Hematopoietic multipotent progenitor cell treated with erythropoietin and hydrocortisone succinate and interleukin-3 and kit ligand, for 6 days (in vitro differentiated cells): ENCODE data around the gene ALAS2.
"Not testable (repeated sequence)": the region's sequence is repeated elsewhere in the genome, so short reads cannot be mapped to it uniquely, and the experiment has no call there.

Source experiments
- DNase-seq: peaks from one replicate; pipeline ENCODE4 v3.0.0-alpha.2; 2015

The ALAS2 gene

DNA sequence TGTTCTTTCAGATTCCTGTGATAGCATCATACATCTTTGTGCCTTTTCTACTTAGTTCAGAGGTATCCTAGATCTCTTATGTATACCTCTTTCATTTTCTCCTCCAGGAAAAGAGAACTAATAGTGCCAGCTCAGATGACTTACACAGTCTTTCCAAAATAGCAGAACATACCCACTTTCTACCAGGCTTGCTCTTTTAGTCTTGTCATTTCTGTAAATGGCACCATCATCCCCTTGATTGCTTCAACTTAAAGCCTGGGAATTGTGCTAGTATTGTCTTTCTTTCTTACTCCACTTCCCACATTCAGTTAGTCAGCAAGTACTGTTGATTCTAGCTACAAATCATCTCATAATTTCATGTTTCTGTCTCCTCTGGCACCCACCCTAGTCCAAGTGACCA is 25.5 kb downstream of the ALAS2 start:
- DNase-seq: no peak

DNA sequence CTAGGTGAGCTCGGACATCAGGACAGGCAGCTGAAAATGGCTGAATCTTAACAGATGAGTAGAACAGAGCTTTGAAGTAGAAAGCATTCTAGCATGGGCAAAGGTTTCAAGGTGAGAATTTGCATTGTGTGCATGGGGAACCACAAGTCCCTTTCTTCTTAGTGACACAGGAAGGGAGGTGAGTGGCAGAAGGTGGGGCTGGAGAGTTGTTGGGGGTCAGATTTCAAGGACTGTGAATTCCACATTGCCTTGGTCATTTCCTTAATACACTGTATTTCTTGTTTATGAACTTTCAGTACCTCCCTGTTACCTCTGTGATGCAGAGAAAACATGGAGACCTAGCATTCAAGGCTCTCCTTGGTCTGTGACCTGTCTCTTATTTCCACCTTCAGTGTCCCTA is 26.5 kb downstream of the ALAS2 start:
- DNase-seq: no peak

DNA sequence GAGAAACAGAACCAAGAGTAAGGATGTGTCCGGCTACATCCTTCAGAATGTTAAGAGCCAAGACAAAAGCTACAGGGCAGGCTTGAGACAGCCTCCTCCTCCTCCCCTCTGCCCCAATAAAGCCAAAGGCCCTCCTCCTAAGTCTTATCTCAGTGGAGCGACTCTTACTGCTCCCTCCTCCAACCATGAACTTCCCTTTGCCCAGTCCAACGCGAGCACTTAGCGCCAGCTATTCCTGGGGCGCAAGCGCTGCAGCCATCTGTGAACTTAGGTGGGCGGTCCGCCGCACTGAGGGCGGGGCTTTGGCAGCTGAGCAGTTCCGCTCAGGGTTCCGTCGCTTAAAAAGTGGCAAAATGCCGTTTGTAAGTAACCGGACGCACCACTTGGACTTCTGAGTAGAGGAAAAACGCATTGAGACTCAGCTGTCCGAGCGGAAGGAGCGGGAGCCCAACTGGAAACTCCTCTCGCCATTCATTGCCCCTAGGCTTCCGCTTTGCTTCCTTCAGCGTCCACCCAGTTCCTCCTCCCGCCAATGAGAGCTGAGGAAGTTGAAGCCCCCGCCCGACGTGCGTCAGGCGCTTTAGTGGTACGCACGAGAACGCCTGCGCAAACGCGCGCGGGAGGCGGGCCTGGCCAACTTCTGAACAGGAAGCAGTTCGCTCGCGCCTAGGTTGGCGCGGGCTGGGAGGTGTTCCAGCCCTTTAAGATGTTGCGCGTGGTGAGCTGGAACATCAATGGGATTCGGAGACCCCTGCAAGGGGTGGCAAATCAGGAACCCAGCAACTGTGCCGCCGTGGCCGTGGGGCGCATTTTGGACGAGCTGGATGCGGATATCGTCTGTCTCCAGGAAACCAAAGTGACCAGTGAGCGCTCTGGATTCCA is 30.8 kb downstream of the ALAS2 start, which contains the start of gene APEX2:
Gene APEX2, plus strand, starts transcription at position 647 of the 882 bp plus-strand sequence. Its CDS starts 60 bp downstream, at position 707.
- DNase-seq: peak; percentile 95

DNA sequence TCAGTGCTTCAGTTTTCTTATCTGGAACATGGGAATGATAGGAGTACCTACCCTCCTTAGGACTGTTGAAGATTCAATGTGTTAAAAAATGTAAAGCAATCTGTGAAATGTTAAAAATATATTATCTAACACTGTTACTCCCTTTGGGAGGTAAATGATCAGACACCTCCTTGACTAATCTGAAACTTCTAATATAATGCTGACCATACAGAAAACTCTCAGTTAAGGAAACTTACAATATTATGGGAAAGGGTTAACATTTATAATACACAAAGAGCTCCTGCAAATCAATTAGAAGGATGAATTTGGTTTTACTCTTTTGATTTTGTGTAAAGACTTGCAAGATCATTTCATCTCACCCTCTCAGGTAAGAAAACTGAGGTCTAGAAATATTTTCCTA is 35.2 kb downstream of the ALAS2 start:
- no peak for DNase-seq

DNA sequence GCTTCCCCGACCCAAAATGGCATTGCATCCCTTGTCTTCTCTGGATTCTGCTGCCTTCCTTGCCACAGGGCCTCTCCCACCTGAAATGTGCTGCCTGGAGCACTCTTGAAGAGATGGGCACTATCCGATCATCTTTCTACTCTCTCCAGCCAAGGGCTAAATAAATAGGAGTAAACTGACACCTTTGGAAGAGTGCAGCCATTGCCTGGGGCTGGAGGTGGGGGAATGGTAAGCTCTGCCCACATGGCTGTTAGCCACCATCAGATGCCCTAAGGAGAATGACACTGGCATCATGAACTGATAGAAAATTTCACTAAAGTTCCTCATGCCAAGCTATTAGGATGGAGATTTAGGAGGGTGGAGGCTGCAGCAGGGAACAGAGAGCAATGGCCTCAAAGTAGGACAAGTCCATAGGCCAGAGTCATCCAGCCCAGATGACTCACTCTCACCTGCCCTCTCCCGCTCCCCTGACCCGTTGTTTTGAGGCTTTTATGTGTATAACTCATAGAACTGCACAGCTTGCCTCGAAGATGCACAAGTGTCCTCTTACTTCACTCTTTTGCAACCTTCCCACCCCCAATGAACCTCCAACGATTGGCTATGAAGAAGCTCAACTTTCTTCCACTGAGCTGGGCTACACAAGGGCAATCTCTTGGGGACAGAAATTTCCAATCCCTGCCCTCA is 36.0 kb downstream of the ALAS2 start:
- no peak for DNase-seq

DNA sequence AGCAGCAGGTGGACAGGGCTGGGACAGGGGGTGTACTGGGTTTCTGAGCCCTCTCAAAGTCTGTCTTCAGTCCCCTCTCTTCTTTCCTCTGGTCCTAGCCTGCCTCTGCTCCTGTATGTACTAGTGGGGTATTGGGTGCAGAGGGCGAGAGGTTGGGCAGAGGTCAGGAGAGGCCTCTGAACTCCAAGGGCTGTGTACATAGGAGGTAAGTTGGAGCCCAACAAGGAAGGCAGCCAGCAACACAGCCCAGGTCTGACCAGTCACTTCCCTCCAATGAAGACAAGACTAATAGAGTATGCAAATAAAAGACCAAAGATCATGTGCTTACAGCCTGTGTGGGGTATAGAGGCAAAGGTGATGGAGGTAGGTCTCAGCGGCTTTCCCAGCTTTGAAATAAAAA is 36.7 kb downstream of the ALAS2 start, which contains the start of gene PFKFB1:
Gene PFKFB1, minus strand, starts transcription at position 90 of the 400 bp plus-strand sequence. CDS start 181 bp downstream, outside the sequence.
- no peak for DNase-seq

DNA sequence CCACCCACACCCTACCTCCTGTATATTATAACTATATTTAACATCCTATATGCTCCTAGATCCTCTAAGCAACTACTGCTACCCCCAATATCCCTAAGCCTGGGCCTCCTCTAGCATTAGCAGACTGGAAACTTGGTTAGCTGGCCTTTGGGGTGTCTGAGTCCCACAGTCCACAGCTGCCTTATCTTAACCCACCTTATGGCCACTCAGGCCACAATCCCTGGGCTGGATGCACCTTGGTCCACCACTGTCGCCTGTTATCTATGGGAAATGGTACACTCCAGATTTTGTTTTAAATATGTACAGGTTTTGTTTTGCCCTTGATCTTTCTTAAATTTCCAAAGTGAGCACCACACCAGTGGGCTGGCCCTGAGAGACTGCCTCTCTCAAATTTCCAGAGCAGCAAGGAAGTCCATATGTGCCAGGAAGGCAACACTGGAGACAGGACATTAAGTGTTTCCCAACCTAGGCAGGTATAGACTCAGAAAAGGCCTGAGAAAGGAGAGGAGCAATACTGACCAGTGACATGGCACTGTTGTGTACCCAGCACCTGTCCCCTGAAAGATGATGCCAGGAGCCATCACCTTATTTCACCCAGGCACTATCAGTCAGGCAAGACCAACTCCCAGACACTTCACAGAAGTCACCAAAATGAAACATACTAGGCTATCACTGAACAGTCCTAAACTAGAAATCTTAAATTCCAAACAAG is 37.7 kb downstream of the ALAS2 start:
- no peak for DNase-seq

DNA sequence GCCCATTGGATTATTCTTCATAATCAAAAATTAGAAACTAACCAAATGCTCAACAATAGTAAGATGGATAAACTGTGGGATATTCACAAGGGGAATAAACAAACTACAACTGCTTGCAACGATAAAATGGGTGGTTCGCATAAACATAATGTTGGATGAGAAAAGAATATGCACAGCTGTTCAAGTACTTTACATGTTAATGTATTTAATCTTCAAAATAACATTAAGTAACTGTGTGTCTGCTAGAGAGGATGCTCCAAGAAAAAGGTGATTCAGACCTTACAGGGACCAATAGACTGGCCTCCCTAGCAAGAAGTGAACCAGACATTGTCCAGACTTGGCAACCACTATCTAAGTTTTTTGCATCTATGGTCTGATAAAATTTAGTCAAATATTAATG is 39.1 kb downstream of the ALAS2 start:
- no peak for DNase-seq

DNA sequence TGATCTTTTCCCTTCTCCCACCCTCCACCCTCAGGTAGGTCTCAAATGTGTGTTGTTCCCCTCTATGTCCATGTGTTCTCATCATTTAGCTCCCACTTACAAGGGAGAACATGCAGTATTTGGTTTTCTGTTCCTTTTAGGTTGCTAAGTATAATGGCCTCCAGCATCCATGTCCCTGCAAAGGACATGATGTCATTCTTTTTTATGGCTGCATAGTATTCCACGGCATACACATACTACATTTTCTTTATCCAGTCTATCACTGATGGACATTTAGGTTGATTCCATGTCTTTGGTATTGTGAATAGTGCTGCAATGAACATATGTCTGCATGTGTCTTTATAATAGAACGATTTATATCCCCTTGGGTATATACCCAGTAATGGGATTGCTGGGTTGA is 47.5 kb downstream of the ALAS2 start:
- DNase-seq: not testable (repeated sequence)

DNA sequence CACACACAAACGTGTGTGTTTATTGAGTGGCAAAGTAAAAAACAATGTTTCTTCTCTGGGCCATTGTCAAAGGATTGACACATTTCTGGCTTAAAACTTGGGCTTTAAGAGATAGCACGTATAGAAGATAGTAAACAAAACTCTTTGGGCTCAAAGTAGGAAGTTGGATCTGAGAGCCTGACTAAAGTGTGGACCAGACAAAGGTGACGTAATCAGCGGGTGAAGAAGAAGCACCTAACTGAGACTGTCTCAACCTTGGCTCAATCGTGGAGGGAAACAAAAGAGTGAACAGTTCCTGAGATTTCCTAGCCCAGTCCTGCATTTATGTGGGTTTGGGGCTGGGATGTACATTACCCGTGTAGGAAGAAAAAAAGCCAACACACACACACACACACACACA is 50.4 kb downstream of the ALAS2 start:
- DNase-seq: no peak

DNA sequence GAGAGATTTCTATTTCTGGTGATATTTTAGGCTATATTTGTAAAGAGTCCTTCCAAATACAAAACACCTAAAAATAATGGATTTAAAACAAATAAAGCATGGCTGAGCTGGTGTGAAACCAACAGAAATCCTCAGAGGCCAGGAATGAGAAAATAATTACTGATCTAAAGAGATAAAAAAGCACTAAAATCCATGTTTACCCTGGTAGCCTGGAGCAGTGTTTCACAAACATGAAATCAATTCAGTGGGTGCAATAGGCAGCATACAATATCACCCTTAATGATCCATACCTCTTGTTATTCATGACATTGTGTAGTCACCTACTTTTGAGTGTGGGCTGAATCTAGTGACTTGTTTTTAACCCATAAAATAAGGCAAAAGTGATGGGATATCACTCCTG is 51.3 kb downstream of the ALAS2 start:
- no peak for DNase-seq

DNA sequence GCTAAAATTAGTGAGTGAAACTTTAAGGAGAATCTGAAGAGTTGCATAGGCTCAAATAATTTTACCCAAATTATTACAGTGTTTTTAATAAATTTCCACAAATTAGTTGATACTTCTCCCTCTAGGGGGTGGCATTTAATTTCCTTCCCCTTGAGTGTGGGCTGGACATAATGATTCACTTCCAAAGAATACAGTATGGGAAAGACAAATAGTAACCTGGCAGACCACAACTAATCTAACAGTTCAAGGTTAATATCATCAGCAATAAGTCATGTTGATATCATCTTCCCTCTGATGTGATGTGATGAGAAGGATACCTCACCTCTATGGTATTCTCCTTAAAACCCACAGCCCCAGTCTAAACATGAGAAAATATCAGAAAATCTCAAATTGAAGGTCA is 52.3 kb downstream of the ALAS2 start:
- no peak for DNase-seq

DNA sequence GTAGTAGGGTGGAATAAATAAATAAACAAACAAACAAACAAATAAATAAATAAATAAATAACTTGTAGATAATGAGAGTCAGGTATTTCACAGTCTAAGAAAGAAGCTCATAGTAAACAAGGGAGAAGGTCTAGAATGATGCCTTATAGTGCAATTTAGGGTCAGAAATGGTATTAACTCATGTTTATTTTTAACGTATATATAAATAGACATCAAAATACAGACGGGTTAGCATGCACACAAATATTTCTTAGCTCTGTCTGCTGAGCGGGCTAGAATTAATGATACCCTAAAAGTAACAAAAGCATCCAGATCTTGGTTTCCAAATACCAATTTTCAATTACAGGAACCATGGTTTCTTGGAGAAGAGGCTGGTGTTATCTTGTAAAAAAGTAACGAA is 53.4 kb downstream of the ALAS2 start:
- DNase-seq: no peak

DNA sequence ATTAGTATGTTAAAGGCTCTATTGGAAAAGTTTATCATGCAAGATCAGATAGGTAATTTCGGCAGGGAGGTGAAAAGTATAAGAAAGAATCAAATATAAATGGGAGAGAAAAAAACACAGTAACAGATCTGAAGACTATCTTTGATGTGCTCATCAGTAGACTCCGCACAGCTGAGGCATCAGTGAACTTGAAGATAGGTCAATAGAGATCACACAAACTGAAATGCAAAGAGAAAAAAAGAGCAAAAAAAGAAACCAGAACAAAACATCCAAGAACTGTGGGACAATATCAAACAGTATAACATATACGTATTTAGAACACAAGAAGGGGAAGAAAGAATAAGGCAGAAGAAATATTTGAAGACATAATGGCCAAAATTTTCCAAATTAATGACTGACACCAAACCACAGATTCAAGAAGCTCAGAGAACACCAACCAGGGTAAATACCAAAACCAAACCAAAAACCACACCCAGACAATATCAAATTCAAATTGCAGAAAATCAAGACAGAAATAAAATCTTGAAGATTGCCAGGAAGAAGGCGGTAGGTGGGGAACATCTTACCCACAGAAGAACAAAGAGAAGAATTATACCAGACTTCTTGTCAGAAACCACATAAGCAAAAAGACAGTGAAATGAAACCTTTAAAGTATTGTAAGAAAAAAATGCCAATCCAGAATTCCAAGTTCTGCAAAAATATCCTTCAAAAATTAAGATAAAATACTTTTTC is 65.8 kb downstream of the ALAS2 start:
- DNase-seq: no peak

DNA sequence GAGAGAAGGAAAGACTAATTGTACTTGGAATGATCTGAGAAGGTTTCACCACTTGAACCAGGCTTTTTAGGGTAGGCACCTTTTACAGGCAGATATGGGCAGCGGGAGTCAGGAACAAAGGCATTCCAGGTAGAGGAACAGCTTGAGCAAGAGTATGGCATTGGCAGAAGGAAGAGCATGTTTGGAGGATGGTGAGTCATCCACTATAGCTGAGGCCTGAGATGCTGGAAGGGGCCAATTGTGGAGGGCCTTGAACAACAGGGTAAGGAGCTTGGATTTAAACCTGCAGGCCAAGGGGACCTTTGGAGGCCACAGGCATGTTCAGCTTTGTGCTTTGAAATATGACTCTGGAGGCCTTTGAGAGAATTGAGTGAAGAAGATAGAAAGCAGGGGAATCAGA is 69.0 kb downstream of the ALAS2 start:
- no peak for DNase-seq
